ENCODE data around the gene ABLIM3.

ABLIM3 gene

GRCh38 chr5:149301744-149302380 lies 160.6 kb downstream of the ABLIM3 start:
- no peaks in the 10 kb centered on the region for H3K9me3 ChIP-seq (ENCODE audit: control insufficient read depth, low read length)
- peak overlapping the region; percentile 9 for H2BK15ac ChIP-seq (ENCODE audit: low read depth, poor library complexity, severe bottlenecking)
- H3K18ac ChIP-seq (ENCODE audit: low read depth in 1 of 2, low read length in 2 of 2), result no peak overlapping the region
- no peak overlapping the region for H4K8ac ChIP-seq (ENCODE audit: low read length)
- WGBS, result 95% methylated on average over 8 of the region's 8 CpGs
- no peak overlapping the region for H4K91ac ChIP-seq (ENCODE audit: low read length)
- no peaks in the 10 kb centered on the region for H3K27me3 ChIP-seq (ENCODE audit: control insufficient read depth in 1 of 2, insufficient read depth in 1 of 2, low read length in 2 of 2)
- H3K4me3 ChIP-seq (ENCODE audit: insufficient read depth in 1 of 2, low read depth in 1 of 2, low read length in 2 of 2), result no peak overlapping the region
- no peak overlapping the region for H3K23ac ChIP-seq (ENCODE audit: low read length in 2 of 2)
- H2BK5ac ChIP-seq (ENCODE audit: low read depth, low read length, poor library complexity, severe bottlenecking), result no peak overlapping the region
- H2BK12ac ChIP-seq (ENCODE audit: low read length in 2 of 2), result no peak overlapping the region
- H3K4ac ChIP-seq (ENCODE audit: low read depth in 1 of 2, low read length in 2 of 2), result no peak overlapping the region
- DNase-seq, result no peak
- H3K14ac ChIP-seq (ENCODE audit: low read length in 2 of 2), result no peak overlapping the region
- peaks cover 8% of the 10 kb centered on the region for H3K4me1 ChIP-seq (ENCODE audit: control insufficient read depth, insufficient read depth, low read depth, low read length)
- no peak overlapping the region for H2AK5ac ChIP-seq (ENCODE audit: low read length, severe bottlenecking)
- H2BK120ac ChIP-seq (ENCODE audit: low read depth, low read length), result no peak overlapping the region
- H3K4me2 ChIP-seq (ENCODE audit: low read length, poor library complexity, severe bottlenecking), result no peak overlapping the region
- no peak overlapping the region for H3K9ac ChIP-seq (ENCODE audit: low read length)
- H3K36me3 ChIP-seq (ENCODE audit: control insufficient read depth in 1 of 2, insufficient read depth in 2 of 2, low read depth in 1 of 2, low read length in 2 of 2), result peaks cover 32% of the 10 kb centered on the region in 2 experiments
- no peak overlapping the region for H2AFZ ChIP-seq (ENCODE audit: low read depth, low read length)
- peaks cover under 1% of the 10 kb centered on the region for H3K79me1 ChIP-seq (replicated peaks; ENCODE audit: low read length, poor library complexity, severe bottlenecking)
- no peak overlapping the region for H3K27ac ChIP-seq (ENCODE audit: low read length, poor library complexity, severe bottlenecking)

GRCh38 chr5:149302641-149303040 lies 161.3 kb downstream of the ABLIM3 start:
- 91% methylated on average over 4 of the region's 5 CpGs for WGBS
- Histone ChIP-seq H3K23ac (ENCODE audit: low read length in 2 of 2) (no peak overlapping the region), H2AFZ (ENCODE audit: low read depth, low read length) (no peak overlapping the region), H3K9ac (ENCODE audit: low read length) (no peak overlapping the region), H3K9me3 (ENCODE audit: control insufficient read depth, low read length) (no peaks in the 10 kb centered on the region), H4K8ac (ENCODE audit: low read length) (no peak overlapping the region), H3K4me1 (ENCODE audit: control insufficient read depth, insufficient read depth, low read depth, low read length) (peaks cover 10% of the 10 kb centered on the region), H2BK120ac (ENCODE audit: low read depth, low read length) (no peak overlapping the region), H2BK12ac (ENCODE audit: low read length in 2 of 2) (no peak overlapping the region), H3K36me3 (ENCODE audit: control insufficient read depth in 1 of 2, insufficient read depth in 2 of 2, low read depth in 1 of 2, low read length in 2 of 2) (peaks cover 37% of the 10 kb centered on the region in 2 experiments), H4K91ac (ENCODE audit: low read length) (no peak overlapping the region), H3K18ac (ENCODE audit: low read depth in 1 of 2, low read length in 2 of 2) (no peak overlapping the region), H2BK15ac (ENCODE audit: low read depth, poor library complexity, severe bottlenecking) (no peak overlapping the region), H3K79me1 (replicated peaks; ENCODE audit: low read length, poor library complexity, severe bottlenecking) (no peaks in the 10 kb centered on the region), H3K4me2 (ENCODE audit: low read length, poor library complexity, severe bottlenecking) (no peak overlapping the region), H2AK5ac (ENCODE audit: low read length, severe bottlenecking) (no peak overlapping the region), H3K27me3 (ENCODE audit: control insufficient read depth in 1 of 2, insufficient read depth in 1 of 2, low read length in 2 of 2) (no peaks in the 10 kb centered on the region), H2BK5ac (ENCODE audit: low read depth, low read length, poor library complexity, severe bottlenecking) (no peak overlapping the region), H3K4me3 (ENCODE audit: insufficient read depth in 1 of 2, low read depth in 1 of 2, low read length in 2 of 2) (no peak overlapping the region), H3K4ac (ENCODE audit: low read depth in 1 of 2, low read length in 2 of 2) (no peak overlapping the region), H3K14ac (ENCODE audit: low read length in 2 of 2) (no peak overlapping the region), H3K27ac (ENCODE audit: low read length, poor library complexity, severe bottlenecking) (no peak overlapping the region)
- DNase-seq, result no peak

GRCh38 chr5:149303210-149303609 lies 161.9 kb downstream of the ABLIM3 start:
- no peak overlapping the region for H3K9ac ChIP-seq (ENCODE audit: low read length)
- no peak overlapping the region for H3K4me3 ChIP-seq (ENCODE audit: insufficient read depth in 1 of 2, low read depth in 1 of 2, low read length in 2 of 2)
- H3K9me3 ChIP-seq (ENCODE audit: control insufficient read depth, low read length), result no peaks in the 10 kb centered on the region
- H3K27ac ChIP-seq (ENCODE audit: low read length, poor library complexity, severe bottlenecking), result no peak overlapping the region
- H2BK15ac ChIP-seq (ENCODE audit: low read depth, poor library complexity, severe bottlenecking), result no peak overlapping the region
- no peaks in the 10 kb centered on the region for H3K27me3 ChIP-seq (ENCODE audit: control insufficient read depth in 1 of 2, insufficient read depth in 1 of 2, low read length in 2 of 2)
- 100% methylated on average over 3 of the region's 4 CpGs for whole genome bisulfite sequencing
- peaks cover 37% of the 10 kb centered on the region in 2 experiments for H3K36me3 ChIP-seq (ENCODE audit: control insufficient read depth in 1 of 2, insufficient read depth in 2 of 2, low read depth in 1 of 2, low read length in 2 of 2)
- H2AFZ ChIP-seq (ENCODE audit: low read depth, low read length), result no peak overlapping the region
- H4K91ac ChIP-seq (ENCODE audit: low read length), result no peak overlapping the region
- H2BK5ac ChIP-seq (ENCODE audit: low read depth, low read length, poor library complexity, severe bottlenecking), result no peak overlapping the region
- no peak overlapping the region for H3K4me2 ChIP-seq (ENCODE audit: low read length, poor library complexity, severe bottlenecking)
- H3K4ac ChIP-seq (ENCODE audit: low read depth in 1 of 2, low read length in 2 of 2), result no peak overlapping the region
- H3K23ac ChIP-seq (ENCODE audit: low read length in 2 of 2), result no peak overlapping the region
- peaks cover 10% of the 10 kb centered on the region for H3K4me1 ChIP-seq (ENCODE audit: control insufficient read depth, insufficient read depth, low read depth, low read length)
- no peak overlapping the region for H4K8ac ChIP-seq (ENCODE audit: low read length)
- H3K14ac ChIP-seq (ENCODE audit: low read length in 2 of 2), result no peak overlapping the region
- H2BK120ac ChIP-seq (ENCODE audit: low read depth, low read length), result no peak overlapping the region
- H3K18ac ChIP-seq (ENCODE audit: low read depth in 1 of 2, low read length in 2 of 2), result no peak overlapping the region
- no peak for DNase-seq
- H3K79me1 ChIP-seq (replicated peaks; ENCODE audit: low read length, poor library complexity, severe bottlenecking), result no peaks in the 10 kb centered on the region
- no peak overlapping the region for H2BK12ac ChIP-seq (ENCODE audit: low read length in 2 of 2)
- no peak overlapping the region for H2AK5ac ChIP-seq (ENCODE audit: low read length, severe bottlenecking)

- no peak overlapping the region for H2BK12ac ChIP-seq (ENCODE audit: low read length in 2 of 2)
- H3K27ac ChIP-seq (ENCODE audit: low read length, poor library complexity, severe bottlenecking), result no peak overlapping the region
- no peak overlapping the region for H3K9ac ChIP-seq (ENCODE audit: low read length)
- no peak overlapping the region for H3K18ac ChIP-seq (ENCODE audit: low read depth in 1 of 2, low read length in 2 of 2)
- no peak for DNase-seq
- no peak overlapping the region for H2AK5ac ChIP-seq (ENCODE audit: low read length, severe bottlenecking)
- H3K9me3 ChIP-seq (ENCODE audit: control insufficient read depth, low read length), result no peaks in the 10 kb centered on the region
- H3K14ac ChIP-seq (ENCODE audit: low read length in 2 of 2), result no peak overlapping the region
- no peak overlapping the region for H3K4ac ChIP-seq (ENCODE audit: low read depth in 1 of 2, low read length in 2 of 2)
- H3K23ac ChIP-seq (ENCODE audit: low read length in 2 of 2), result no peak overlapping the region
- H3K4me1 ChIP-seq (ENCODE audit: control insufficient read depth, insufficient read depth, low read depth, low read length), result peaks cover 5% of the 10 kb centered on the region
- no peak overlapping the region for H2BK5ac ChIP-seq (ENCODE audit: low read depth, low read length, poor library complexity, severe bottlenecking)
- no peak overlapping the region for H4K91ac ChIP-seq (ENCODE audit: low read length)
- no peaks in the 10 kb centered on the region for H3K79me1 ChIP-seq (replicated peaks; ENCODE audit: low read length, poor library complexity, severe bottlenecking)
- H4K8ac ChIP-seq (ENCODE audit: low read length), result no peak overlapping the region
- H3K27me3 ChIP-seq (ENCODE audit: control insufficient read depth in 1 of 2, insufficient read depth in 1 of 2, low read length in 2 of 2), result no peaks in the 10 kb centered on the region
- peaks cover 30 to 37% of the 10 kb centered on the region in 2 experiments for H3K36me3 ChIP-seq (ENCODE audit: control insufficient read depth in 1 of 2, insufficient read depth in 2 of 2, low read depth in 1 of 2, low read length in 2 of 2)
- no peak overlapping the region for H2AFZ ChIP-seq (ENCODE audit: low read depth, low read length)
- no peak overlapping the region for H2BK15ac ChIP-seq (ENCODE audit: low read depth, poor library complexity, severe bottlenecking)
- H3K4me3 ChIP-seq (ENCODE audit: insufficient read depth in 1 of 2, low read depth in 1 of 2, low read length in 2 of 2), result no peak overlapping the region
- no peak overlapping the region for H2BK120ac ChIP-seq (ENCODE audit: low read depth, low read length)
- WGBS, result 97% methylated on average over 11 of the region's 11 CpGs
- no peak overlapping the region for H3K4me2 ChIP-seq (ENCODE audit: low read length, poor library complexity, severe bottlenecking)
Observed at GRCh38 chr5:149304195-149305078, 163.1 kb downstream of the ABLIM3 start.

Measured in mesenchymal stem cell (in vitro differentiated cells and primary cell).